ENCODE measurements around the gene TLN1. TPM values are rescaled to one million over a fixed set of nuclear protein-coding genes. Genes with fewer than 3 reads are reported as not detected.

The TLN1 gene, protein sequence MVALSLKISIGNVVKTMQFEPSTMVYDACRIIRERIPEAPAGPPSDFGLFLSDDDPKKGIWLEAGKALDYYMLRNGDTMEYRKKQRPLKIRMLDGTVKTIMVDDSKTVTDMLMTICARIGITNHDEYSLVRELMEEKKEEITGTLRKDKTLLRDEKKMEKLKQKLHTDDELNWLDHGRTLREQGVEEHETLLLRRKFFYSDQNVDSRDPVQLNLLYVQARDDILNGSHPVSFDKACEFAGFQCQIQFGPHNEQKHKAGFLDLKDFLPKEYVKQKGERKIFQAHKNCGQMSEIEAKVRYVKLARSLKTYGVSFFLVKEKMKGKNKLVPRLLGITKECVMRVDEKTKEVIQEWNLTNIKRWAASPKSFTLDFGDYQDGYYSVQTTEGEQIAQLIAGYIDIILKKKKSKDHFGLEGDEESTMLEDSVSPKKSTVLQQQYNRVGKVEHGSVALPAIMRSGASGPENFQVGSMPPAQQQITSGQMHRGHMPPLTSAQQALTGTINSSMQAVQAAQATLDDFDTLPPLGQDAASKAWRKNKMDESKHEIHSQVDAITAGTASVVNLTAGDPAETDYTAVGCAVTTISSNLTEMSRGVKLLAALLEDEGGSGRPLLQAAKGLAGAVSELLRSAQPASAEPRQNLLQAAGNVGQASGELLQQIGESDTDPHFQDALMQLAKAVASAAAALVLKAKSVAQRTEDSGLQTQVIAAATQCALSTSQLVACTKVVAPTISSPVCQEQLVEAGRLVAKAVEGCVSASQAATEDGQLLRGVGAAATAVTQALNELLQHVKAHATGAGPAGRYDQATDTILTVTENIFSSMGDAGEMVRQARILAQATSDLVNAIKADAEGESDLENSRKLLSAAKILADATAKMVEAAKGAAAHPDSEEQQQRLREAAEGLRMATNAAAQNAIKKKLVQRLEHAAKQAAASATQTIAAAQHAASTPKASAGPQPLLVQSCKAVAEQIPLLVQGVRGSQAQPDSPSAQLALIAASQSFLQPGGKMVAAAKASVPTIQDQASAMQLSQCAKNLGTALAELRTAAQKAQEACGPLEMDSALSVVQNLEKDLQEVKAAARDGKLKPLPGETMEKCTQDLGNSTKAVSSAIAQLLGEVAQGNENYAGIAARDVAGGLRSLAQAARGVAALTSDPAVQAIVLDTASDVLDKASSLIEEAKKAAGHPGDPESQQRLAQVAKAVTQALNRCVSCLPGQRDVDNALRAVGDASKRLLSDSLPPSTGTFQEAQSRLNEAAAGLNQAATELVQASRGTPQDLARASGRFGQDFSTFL (N-terminal part only)
- total RNA-seq (100 to 1,000 TPM; 169 to 399 (median 223) TPM), polyA plus RNA-seq (100 to 1,000 TPM in 1 of 3 donors, 10 to 100 TPM in 2; 53.2 to 141 (median 70.2) TPM)
- long read RNA-seq, donor 1, partial matches to known transcripts: 78 of 82 reads
- long read RNA-seq, donor 1, other reads (novel, unspliced or antisense): 0 of 82 reads
- long read RNA-seq, donor 2, partial matches to known transcripts: 98 of 104 reads
- long read RNA-seq, donor 2, other reads (novel, unspliced or antisense): 0 of 104 reads
- long read RNA-seq, donor 3, partial matches to known transcripts: 16 of 17 reads
- long read RNA-seq, donor 3, other reads (novel, unspliced or antisense): 0 of 17 reads
- long read RNA-seq, donor 4, partial matches to known transcripts: 0 of 1 reads
- long read RNA-seq, donor 4, other reads (novel, unspliced or antisense): 0 of 1 reads
- long read RNA-seq, donor 5, partial matches to known transcripts: 60 of 64 reads
- long read RNA-seq, donor 5, other reads (novel, unspliced or antisense): 0 of 64 reads
- long read RNA-seq, donor 6, transcript TLN1-202 (7 exons, 1,693 nt): major isoform, 5 of 192 reads
- long read RNA-seq, donor 6, partial matches to known transcripts: 183 of 192 reads
- long read RNA-seq, donor 6, other reads (novel, unspliced or antisense): 0 of 192 reads
- long read RNA-seq, donor 7, partial matches to known transcripts: 101 of 108 reads
- long read RNA-seq, donor 7, other reads (novel, unspliced or antisense): 6 of 108 reads
- long read RNA-seq, donor 8, partial matches to known transcripts: 38 of 62 reads
- long read RNA-seq, donor 8, other reads (novel, unspliced or antisense): 19 of 62 reads
- long read RNA-seq, donor 9, partial matches to known transcripts: 60 of 67 reads
- long read RNA-seq, donor 9, other reads (novel, unspliced or antisense): 0 of 67 reads
- long read RNA-seq, donor 10: 0 reads

DNA sequence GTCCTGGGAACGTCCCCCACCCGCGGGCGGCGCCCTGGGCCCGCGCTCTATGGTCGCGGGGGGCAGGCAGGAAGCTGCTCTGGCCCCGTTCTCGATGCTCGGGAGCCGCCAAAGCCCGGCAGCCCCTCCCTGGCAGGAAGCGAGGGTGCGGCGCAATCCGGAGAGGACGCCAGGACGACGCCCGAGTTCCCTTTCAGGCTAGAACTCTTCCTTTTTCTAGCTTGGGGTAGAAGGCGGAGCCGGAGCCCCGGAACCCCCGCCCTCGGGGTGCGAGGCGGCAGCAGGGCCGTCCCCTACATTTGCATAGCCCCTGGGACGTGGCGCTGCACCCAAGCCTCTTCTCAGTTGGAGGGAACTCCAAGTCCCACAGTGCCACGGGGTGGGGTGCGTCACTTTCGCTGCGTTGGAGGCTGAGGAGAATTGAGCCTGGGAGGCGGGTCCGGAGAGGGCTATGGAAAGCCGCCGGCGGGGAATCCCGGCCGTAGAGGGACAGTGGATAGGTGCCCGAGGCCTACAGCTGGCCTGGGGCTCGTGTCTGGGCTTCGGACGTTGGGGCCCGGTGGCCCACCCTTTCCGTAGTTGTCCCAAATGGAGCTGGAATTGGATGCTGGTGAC lies at the start of gene TLN1, which contains the start of gene CREB3:
TSS of gene TLN1 (minus strand) at position 11 of the 615 bp plus-strand sequence. CDS start 6,501 bp downstream, outside the sequence.
TSS of gene CREB3 (plus strand) at position 482 of the 615 bp plus-strand sequence. CDS start at position 589, 107 bp downstream.
- peaks cover 23 to 36% (median 33%) of the 10 kb centered on the region in 4 donors for H3K36me3 ChIP-seq
- TF ChIP-seq EP300 (IDR thresholded peaks at IDR 0.05) (peak; percentile 39), POLR2A (IDR thresholded peaks at IDR 0.05) (peak in 2 of 4 donors; percentile 20 to 75), POLR2AphosphoS5 (IDR thresholded peaks at IDR 0.05) (peak; percentile 86 to 98 (median 90))
- TF ChIP-seq, protein P1, sequence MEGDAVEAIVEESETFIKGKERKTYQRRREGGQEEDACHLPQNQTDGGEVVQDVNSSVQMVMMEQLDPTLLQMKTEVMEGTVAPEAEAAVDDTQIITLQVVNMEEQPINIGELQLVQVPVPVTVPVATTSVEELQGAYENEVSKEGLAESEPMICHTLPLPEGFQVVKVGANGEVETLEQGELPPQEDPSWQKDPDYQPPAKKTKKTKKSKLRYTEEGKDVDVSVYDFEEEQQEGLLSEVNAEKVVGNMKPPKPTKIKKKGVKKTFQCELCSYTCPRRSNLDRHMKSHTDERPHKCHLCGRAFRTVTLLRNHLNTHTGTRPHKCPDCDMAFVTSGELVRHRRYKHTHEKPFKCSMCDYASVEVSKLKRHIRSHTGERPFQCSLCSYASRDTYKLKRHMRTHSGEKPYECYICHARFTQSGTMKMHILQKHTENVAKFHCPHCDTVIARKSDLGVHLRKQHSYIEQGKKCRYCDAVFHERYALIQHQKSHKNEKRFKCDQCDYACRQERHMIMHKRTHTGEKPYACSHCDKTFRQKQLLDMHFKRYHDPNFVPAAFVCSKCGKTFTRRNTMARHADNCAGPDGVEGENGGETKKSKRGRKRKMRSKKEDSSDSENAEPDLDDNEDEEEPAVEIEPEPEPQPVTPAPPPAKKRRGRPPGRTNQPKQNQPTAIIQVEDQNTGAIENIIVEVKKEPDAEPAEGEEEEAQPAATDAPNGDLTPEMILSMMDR (IDR thresholded peaks at IDR 0.05): peak in 1 of 7 experiments; percentile 30
- 0% methylated on average over 11 to 49 of the region's 49 CpGs for WGBS, 5 donors
- H3K9me3 ChIP-seq: no peaks in the 10 kb centered on the region
- intact Hi-C loops (cut with DNase I; ENCODE audit: low total_unique reads): no loop called here
- no peaks in the 10 kb centered on the region for H3K27me3 ChIP-seq
- H3K27ac ChIP-seq: peak within 1 kb of the TSS; percentile 94 to 100 (median 98)
- peaks cover 53 to 81% (median 64%) of the 10 kb centered on the region in 4 donors for H3K4me1 ChIP-seq
- H3K4me3 ChIP-seq: peak within 1 kb of the TSS; percentile 53 to 88 (median 77)
- peak; percentile 98 to 99 for DNase-seq

DNA sequence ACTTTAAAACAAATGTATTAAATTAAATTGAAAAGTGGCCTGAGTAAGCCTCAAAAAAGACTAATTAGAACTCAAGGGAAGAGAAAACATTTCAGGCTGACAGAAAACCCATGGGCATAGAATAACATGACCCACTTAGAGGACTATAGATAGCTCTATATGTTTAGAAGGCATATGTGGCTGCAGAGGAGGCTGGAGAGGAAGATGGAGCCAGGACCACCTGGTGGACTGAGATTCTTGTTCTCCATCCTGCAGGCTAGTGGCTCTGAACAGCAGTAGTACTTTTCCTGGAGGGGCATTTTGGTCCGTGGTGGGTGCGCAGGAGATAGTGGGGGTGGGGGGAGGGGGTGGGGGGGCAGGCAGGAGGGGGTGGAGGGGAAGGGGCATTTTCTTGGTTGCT lies 49.1 kb upstream of the TLN1 start:
- Histone ChIP-seq H3K4me3 (no peak overlapping the region), H3K9me3 (no peaks in the 10 kb centered on the region), H3K27ac (no peak overlapping the region), H3K27me3 (no peaks in the 10 kb centered on the region), H3K36me3 (peaks cover 0 to 4% (median 0%) of the 10 kb centered on the region in 4 donors), H3K4me1 (no peaks in the 10 kb centered on the region)
- DNase-seq: no peak
- no peak for TF ChIP-seq POLR2AphosphoS5 (IDR thresholded peaks at IDR 0.05)
- TF ChIP-seq, protein P1 (IDR thresholded peaks at IDR 0.05): no peak
- no peak for TF ChIP-seq POLR2A (IDR thresholded peaks at IDR 0.05)
- TF ChIP-seq EP300 (IDR thresholded peaks at IDR 0.05): no peak
- intact Hi-C loops (cut with DNase I; ENCODE audit: low total_unique reads): no loop called here
- WGBS, 5 donors: 50 to 82% (median 78%) methylated on average over 2 of the region's 2 CpGs

DNA sequence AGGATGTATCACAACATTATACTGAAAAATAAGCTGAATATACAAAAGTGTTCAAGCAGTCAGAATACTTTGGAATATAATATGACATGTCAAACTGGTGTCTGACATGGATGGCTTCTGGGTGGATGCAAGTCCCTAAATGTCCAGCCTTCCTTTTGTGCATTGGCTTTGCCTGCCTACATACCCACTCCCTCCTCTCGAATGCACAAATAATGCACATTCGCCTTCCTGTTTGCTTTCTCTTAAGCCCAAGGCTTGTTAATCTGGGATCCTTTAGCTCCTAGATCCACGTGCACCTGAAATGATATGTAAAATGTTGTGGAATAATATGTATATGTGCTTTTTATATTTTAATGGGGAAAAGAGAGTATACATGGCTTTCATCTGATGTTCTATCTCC lies 46.5 kb upstream of the TLN1 start:
- no peak for DNase-seq
- TF ChIP-seq EP300 (IDR thresholded peaks at IDR 0.05) (no peak), POLR2A (IDR thresholded peaks at IDR 0.05) (no peak), POLR2AphosphoS5 (IDR thresholded peaks at IDR 0.05) (no peak)
- TF ChIP-seq, protein P1 (IDR thresholded peaks at IDR 0.05): no peak
- H3K4me1 ChIP-seq: no peaks in the 10 kb centered on the region
- intact Hi-C loops (cut with DNase I; ENCODE audit: low total_unique reads): no loop called here
- H3K27ac ChIP-seq: no peak overlapping the region
- H3K9me3 ChIP-seq: no peaks in the 10 kb centered on the region
- 90 to 92% (median 92%) methylated on average over 3 of the region's 3 CpGs for WGBS, 5 donors
- no peaks in the 10 kb centered on the region for H3K27me3 ChIP-seq
- no peak overlapping the region for H3K4me3 ChIP-seq
- no peaks in the 10 kb centered on the region for H3K36me3 ChIP-seq
